GF-D8 (cell line): ENCODE results near the gene ARHGEF28.

ENCODE experiments used
- DNase-seq: peaks from one replicate; lab custom pipeline; 2025; lab: John Stamatoyannopoulos, UW

Gene ARHGEF28

GRCh38 chr5:73900566-73900965, 274.6 kb downstream of the ARHGEF28 start:
- no peak for DNase-seq

GRCh38 chr5:73901043-73901442, 275.0 kb downstream of the ARHGEF28 start:
- no peak for DNase-seq

DNA sequence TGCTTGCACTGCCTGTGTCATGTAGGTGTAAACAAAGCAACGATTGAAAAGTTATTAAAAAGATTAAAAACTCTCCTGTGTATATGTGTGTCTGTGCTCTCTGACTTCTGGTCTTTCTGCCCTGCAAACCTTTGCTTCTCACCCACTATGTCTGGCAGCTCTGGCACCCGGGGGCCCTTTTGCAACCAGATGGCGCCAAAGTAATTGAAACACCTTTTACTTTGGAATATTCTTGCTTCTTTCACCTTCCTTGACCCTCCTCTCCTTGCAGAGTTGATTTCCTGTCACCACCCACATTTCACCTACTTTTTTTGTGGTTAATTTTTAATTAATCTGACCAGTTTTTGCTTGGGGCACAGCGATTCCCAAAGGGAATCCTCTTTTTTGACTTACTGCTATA, 275.5 kb downstream of the ARHGEF28 start:
- no peak for DNase-seq

GRCh38 chr5:73902327-73903051, 276.5 kb downstream of the ARHGEF28 start:
- peak; percentile 9 for DNase-seq

- DNase-seq = no peak
Measured at GRCh38 chr5:73903169-73903568, 277.2 kb downstream of the ARHGEF28 start.

DNA sequence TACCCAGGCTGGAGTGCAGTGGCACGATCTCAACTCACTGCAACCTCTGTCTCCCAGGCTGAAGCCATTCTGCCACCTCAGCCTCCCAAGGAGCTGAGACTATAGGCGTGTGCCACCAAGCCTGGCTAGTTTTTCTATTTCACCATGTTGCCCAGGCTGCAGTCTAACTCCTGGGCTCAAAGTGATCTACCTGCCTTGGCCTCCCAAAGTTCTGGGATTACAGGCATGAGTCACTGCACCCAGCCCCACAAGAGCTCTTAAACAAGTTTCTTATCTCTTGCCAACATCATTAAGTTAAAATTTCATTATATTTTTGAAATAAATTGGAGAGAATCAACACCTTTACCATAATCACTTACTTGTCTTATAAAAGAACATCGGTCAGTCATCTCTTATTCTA, 280.3 kb downstream of the ARHGEF28 start:
- no peak for DNase-seq

DNA sequence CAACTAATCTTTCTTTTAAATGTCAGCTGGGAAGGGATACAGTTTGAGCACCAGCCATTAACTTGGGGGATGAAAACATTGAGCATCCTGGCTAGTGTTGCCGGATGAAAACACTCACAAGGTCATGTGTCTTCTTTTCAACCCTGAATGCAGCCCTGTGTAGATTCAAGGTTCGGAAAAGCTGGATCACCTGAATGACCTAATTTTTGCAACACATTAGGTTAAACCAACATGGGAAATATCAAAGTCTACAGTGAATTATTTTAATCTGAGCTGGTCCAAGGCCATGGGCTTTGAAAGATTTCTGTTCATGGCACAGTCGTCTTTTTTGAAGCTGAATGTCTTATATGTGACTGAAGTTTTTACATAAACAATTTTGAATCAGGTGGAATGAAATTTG, 281.2 kb downstream of the ARHGEF28 start:
- DNase-seq = no peak

GRCh38 chr5:73908395-73908794, 282.4 kb downstream of the ARHGEF28 start:
- DNase-seq = no peak

DNA sequence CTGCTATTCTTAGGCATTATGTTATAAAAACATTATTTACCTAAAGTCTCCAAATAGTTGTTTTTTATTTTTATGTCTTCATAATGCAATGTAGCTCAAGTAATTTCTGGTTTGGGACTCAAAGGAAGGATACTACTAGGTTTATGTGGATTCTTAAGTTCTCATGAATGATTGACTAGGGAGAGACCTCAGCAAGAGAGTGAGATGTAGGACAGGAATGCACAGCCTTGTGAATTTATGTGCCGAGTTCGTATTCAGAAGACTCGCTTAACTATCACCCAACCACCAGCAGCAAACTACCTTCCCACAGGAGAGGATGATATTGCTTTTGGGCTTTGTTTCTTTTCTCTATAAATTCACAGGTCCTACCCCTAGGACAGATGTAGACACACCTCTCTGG, 282.9 kb downstream of the ARHGEF28 start:
- DNase-seq = no peak

DNA sequence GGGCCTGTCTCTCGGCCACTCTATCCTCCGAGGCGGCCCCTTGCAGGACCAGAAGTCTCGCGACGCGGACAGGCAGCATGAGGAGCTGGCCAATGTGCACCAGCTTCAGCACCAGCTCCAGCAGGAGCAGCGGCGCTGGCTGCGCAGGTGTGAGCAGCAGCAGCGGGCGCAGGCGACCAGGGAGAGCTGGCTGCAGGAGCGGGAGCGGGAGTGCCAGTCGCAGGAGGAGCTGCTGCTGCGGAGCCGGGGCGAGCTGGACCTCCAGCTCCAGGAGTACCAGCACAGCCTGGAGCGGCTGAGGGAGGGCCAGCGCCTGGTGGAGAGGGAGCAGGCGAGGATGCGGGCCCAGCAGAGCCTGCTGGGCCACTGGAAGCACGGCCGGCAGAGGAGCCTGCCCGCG, 283.5 kb downstream of the ARHGEF28 start:
- no peak for DNase-seq

DNA sequence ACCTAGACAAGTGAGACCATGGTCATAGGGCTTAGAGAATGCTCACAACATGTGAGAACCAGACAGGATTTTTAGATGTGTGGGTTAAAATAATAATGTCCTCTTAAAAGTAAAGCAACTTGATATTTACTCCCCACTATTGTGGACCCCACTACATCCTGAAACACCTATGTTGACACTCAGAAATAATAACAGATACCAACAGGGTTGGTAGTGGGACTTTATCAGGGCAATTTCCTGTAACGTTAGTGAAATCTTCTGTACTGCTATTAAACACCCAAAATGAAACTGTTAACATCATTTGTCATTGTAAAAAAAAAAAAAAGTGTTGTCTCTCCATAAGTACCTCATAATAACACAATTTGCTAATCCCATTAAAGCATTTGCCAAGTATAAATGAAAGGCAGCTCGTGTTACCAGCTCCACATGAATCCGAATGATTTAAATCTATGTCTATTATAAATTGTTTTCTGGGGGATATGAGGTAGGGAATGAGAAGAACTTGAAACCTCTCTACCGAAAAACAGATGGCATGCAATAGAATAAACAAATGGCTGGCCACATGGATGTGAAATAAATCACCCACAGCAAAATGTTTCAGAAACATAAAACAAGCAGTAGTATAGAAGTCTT, 285.9 kb downstream of the ARHGEF28 start:
- no peak for DNase-seq

GRCh38 chr5:73912821-73913271, 286.9 kb downstream of the ARHGEF28 start:
- no peak for DNase-seq

- no peak for DNase-seq
Measured at GRCh38 chr5:73913971-73914370, 288.0 kb downstream of the ARHGEF28 start.

GRCh38 chr5:73915345-73915744, 289.3 kb downstream of the ARHGEF28 start:
- no peak for DNase-seq

DNA sequence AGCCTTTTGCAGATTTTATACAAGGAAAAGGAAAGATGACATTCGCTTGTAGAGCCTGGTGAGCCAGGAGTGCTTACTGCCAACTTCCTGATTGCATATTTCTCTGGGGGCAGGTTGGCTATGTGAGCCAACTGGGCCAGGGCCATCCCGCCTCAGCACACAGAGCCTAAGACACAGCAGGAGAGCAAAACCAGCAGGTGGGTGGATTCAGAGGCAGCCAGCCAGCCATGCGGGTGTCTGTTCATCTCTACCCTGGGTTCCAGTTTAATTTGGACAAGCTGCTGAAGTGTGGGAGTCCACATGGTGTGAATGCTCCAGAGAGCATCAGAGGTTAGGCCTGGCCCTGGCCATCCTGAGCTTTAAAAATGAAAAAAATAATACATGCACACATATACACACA, 291.4 kb downstream of the ARHGEF28 start:
- no peak for DNase-seq

GRCh38 chr5:73917891-73918290, 291.9 kb downstream of the ARHGEF28 start:
- no peak for DNase-seq

GRCh38 chr5:73918791-73919221, 292.8 kb downstream of the ARHGEF28 start:
- DNase-seq = no peak

DNA sequence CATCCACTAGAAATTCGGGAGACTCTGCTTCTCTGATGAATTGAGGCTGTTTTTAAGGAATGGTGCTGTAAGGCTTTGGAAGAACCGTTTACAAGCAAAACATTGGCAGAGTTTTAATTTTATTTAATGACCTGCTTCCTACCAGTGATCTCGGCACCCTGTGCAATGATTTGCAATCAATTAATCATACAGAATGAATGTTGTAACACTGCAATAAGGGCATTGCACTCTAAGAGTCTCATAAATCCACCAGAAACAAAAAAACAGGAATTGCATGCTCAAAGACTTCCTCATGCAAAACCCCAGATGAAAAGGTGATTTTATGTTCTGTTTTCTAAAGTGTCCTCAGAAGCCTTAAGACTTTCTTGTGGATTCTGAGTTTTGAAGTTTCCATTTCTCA, 295.7 kb downstream of the ARHGEF28 start:
- DNase-seq = no peak

GRCh38 chr5:73922224-73922623, 296.2 kb downstream of the ARHGEF28 start:
- no peak for DNase-seq

- no peak for DNase-seq
Measured at GRCh38 chr5:73922875-73923557, 297.0 kb downstream of the ARHGEF28 start.

GRCh38 chr5:73928476-73929070, 302.6 kb downstream of the ARHGEF28 start:
- DNase-seq = no peak

- DNase-seq = no peak
Measured at GRCh38 chr5:73935719-73936118, 309.7 kb downstream of the ARHGEF28 start.
